HG02870 (cell line): ENCODE results near the gene EPS8L1.
"Not testable (repeated sequence)": the region's sequence is repeated elsewhere in the genome, so short reads cannot be mapped to it uniquely, and the experiment has no call there.

Experiments
- ATAC-seq: cut with Tn5 transposase; IDR thresholded peaks from one replicate; pipeline ENCODE4 v1.9.1; 2021; ENCODE audit warnings: mild to moderate bottlenecking, moderate library complexity; ENCODE audit not compliant: unreplicated experiment

EPS8L1 gene

DNA sequence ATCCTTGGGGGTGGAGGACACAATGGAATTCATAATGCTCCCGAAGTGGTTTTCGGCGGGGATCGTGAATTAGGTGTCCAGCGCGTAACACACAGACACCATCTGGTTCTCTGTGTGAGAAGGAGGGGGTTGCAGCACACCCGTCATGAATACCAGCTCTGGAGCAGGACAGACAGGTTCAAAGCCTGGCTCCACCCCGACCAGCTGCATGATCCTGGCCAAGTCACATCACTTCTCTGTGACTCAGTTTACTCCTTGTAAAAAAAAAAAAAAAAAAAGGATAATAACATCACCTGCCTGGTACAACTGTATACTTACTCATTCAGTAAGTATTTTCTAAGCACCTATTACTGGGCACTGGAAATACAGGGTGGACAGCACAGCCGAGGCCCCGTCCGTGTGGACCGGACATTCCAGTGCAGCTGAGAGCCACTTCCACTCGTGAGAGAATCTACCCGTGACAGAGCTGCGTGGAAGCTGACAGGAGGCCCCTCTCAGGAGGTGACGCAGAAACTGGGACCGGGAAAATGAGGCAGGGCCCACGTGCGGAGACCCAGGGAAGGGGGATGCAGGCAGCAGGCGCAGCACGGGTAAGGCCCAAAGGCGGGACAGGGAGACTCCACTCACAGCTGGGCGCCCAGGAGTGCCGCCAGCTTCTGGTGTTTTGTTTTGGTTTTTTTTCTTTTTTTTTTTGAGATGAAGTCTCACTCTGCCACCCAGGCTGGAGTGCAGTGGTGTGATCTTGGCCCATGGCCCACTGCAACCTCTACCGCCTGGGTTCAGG lies 24.7 kb upstream of the EPS8L1 start:
- no peak for ATAC-seq

DNA sequence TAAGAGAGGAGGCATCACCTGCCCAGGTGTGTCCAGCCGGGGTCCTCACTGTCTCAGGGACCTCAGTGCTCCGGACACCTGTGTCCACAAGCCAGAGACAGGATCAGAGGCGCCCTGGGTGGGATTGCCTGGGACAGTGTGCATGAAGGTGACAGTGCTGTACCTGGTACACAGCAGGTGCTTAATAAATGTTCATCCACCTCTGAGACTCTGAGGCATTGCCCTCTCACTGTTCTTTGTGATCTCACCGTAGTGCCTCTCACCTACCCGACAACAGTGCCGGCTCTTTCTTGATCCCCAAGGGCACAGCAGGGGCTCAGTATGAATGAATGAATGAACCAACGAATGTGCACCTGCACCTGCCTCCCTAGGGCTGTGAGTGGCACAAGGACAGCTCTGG lies 21.9 kb upstream of the EPS8L1 start:
- ATAC-seq, result no peak

DNA sequence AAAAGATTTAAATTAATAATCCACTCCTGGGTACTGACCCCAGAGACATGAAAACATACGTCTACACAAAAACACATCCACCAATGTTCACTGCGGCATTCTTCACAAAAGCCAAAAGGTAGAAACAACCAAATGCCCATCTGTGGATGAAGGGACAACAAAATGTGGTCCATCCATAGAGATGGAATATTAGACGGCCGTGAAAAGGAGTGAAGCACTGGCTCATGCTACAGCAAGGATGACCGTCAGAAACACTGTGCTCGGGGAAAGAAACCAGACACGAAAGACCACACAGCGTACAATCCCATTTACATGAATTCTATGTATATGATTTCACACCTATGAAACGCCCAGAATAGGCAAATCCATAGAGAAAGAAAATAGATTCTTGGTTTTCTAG lies 18.8 kb upstream of the EPS8L1 start:
- ATAC-seq, result no peak

DNA sequence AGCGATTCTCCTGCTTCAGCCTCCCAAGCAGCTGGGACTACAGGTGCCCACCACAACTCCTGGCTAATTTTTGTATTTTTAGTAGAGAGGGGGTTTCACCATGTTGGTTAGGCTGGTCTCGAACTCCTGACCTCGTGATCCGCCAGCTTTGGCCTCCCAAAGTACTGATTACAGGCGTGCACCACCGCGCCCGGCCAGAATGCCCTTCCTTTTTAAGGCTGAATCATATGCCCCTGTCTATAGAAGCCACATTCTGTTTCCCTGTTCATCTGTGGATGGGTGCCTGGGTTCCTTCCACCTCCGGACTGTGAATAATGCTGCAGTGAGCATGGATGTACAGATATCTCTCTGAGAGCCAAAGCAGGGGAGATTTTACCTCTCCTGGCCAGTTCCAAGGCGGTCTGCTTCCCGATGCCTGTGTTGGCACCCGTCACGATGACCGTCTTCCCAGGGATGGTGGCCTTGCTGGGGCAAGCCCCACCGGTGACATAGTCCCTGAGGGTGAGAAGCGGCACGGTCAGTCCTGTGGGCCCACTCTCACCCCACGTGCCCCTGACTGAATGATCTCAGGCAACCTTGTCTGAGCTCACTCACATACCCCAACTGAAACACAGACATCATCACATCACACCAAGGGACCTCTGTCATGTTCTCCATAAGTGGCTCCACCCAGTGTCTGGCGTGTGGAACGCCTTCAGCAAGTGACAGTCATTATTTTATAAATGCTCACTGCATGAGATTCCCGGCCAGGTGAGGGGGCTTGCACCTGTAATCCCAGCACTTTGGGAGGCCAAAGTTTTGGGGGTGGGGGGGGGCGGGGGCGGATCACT lies 16.7 kb upstream of the EPS8L1 start:
- ATAC-seq, result no peak

DNA sequence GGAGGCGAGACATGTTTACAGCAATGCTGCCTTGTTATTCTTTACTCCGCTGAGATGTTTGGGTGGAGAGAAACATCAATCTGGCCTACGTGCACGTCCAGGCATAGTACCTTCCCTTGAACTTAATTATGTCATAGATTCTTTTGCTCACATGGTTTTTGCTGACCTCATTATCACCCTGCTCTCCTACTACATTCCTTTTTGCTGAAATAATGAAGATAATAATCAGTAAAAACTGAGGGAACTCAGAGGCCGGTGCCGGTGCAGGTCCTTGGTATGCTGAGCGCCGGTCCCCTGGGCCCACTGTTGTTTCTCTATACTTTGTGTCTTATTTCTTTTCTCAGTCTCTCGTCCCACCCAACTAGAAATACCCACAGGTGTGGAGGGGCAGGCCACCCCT lies 15.4 kb upstream of the EPS8L1 start:
- ATAC-seq, result not testable (repeated sequence)

DNA sequence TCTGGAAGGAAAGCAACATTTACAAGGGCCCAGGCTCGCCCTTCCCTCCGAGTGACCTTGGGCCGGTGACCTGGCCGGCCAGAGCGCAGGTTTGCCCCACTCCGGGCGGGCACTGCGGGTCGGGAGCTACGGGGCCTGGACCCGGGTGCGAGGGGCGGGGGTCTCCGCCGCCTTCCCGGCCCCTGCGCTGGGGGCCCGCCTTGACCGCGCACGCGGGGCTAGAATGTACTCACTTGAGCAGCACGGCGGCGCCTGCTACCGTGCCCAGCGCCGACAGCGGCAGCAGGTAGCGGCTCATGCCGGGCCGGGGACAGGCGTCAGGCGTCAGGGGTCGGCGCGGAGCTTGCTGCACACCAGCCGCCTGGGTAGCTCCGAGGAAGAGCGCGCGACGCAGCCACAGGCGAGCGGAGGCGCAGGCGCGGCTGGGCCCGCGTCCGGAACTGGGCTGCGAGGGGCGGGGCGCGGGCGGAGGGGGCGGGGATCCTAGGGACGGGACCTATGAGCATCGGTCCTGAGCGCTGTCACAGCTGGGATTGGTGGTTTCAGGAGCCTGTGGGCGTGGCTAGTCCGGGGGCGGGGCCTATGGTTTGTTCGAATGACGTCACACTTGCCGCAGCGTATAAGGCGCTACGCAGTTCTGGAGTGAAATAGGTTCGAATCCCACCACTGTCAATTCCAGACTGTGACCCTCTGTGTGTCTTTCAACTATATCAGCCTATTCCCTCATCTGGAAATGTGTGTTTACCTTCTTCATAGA lies 12.8 kb upstream of the EPS8L1 start, which contains the start of gene RDH13:
Gene RDH13, minus strand, starts transcription at position 414 of the 757 bp plus-strand sequence. Its CDS starts 116 bp downstream, at position 298.
- ATAC-seq, result peak; percentile 88

DNA sequence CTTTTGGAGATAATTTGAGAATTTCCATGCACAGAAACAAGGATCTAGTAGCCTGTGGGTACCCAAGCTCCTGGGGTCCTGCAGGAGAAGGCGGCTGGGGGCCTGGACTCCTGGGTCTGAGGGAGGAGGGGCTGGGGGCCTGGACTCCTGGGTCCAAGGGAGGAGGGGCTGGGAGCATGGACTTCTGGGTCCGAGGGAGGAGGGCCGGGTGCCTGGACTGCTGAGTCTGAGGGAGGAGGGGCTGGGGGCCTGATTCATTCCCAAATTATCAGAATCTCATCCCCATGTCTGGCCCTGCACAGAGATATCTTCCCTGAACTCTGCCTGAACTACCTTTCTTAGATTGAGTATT lies 12.2 kb upstream of the EPS8L1 start:
- ATAC-seq, result no peak

DNA sequence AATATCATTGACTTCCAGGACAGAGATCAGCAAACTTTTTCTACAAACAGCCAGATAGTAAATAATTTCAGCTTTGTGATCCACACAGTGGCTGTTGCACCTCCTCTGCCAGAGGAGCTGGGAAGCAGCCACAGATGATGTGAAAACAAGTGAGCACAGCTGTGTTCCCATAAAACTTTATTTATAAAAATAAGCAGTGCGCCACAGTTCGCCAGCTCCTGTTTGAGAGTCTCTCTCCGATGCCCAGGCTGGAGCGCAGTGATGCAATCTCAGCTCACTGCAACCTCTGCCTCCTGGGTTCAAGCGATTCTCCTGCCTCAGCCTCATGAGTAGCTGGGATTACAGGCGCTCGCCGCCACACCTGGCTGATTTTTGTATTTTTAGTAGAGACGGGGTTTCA lies 10.2 kb upstream of the EPS8L1 start:
- ATAC-seq, result not testable (repeated sequence)

DNA sequence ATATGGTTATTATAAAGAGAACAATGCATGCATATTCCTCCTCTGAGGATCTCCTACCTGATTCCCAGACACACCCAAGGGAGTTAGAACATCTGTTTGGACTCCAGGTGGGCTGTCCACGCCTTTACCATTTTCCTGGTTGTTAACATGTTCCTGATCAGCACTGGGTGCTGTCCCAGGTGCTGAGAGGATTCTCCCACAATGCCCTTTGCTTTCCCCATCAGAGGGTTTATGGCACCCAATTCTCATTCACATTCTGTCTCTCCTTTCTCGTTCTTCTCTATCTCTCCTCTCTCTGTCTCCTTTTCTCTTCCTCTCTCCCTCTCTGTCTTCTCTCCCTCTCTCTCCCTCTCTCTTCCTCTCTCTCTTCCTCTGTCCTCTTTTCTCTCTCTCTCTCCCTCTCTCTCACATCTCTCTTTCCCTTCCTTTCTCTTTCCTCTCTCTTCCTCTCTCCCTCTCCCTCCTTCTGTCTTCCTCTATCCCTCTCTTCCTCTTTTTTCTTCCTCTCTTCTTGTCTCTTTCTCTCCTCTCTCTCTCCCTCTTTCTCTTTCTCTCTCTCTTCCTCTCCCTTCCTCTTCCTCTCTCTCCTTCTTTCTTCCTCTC lies 9.5 kb upstream of the EPS8L1 start:
- ATAC-seq, result no peak

DNA sequence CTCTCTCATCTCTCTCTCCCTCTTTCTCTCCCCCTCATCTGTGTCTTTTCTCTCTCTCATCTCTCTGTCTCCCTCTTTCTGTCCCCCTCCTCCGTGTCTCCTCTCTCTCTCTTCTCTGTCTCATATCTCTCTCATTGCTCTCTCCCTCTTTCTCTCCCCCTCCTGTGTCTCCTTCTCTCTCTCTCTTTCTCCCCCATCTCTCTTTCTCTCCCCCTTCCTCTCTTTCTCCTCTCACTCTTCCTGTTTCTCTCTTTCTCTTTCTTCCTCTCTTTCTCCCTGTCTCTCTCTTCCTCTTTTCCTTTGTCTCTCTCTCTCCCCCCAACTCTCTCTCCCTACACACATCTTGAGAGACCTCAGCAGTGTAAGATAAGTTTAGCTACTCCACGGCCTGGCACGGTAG lies 7.8 kb upstream of the EPS8L1 start:
- ATAC-seq, result no peak

DNA sequence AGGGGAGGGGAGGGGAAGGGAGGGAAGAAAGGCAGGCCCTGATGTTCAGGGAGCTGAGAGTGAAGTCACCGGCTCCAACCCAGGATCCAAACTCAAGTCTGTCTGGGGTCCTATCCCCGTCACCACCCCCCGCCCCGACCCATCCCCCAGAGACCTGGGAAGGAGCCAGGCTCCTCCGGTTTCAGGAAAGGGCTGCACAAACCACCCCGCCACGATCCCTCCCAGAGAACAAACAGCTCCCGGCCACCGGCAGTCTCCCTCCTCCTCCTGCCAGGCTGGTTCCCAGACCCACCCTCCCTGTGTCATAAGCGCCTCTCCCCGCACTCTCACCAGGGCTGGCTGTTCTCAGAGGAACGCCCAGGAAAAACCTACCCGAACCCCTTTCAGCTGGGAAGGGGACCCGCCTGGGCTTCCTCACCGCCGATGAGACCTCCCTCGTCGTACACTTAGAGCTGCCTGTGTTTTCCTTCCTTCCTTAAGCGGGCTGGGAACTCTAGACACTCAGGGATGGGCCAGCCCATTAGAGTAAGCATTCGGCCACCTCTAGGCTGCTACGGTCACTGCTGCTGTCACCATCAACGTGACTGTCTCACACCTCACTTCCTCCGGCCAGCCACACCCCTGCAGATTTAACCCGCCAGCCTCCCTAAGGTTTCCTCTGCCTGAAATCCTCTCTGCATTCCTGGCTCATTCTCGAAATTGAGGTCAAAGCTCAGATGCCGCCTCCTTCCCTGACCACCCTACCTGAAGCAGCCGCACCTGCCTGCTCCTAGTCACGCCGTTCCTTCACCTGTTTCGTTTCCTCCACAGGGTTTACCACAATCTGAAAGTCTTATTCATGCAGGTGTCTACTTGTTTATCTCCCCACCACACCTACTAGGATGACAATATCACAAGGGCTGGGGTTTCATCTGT lies 6.5 kb upstream of the EPS8L1 start:
- no peak for ATAC-seq

DNA sequence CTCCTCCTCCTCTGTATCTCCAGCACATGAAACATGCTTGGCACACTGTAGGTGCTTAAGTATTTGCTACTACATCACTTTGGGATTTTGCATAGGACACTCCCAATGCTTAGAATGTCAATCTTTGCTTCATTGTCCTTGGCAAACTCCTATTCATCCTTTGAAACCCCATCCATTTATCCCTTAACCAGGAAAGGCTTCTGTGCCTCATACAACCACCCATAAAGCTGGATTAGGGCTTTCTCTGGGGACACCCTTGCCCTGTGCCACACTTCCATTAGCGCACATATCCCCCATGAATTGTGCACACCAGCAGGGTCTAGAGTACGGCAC lies 5.8 kb upstream of the EPS8L1 start:
- ATAC-seq, result no peak

DNA sequence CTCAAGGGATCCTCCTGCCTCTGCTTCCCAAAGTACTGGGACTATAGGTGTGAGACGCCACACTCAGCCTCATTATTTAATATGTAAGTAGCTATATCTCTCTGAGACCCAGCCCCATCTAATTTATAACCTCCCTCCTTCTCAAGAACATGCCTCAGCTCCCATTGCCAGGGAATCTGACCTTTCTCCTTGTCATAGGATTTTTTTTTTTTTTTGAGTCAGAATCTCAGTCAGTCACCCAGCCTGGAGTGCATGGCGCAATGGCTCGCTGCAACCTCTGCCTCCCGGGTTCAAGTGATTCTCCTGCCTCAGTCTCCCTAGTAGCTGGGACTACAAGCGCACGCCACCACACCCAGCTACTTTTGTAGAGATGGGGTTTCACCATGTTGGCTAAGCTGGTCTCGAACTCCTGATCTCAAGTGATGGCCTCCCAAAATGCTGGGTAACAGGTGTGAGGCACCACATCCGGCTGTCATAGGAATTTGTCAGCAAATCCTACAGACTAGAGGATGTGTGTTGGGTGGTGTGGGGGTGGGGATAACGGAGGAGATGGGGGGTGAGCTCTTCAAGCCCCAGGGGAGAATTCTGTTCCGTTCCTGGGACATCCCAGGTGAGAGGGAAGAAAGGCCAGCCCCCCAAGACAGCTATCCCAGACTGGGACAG lies 5.1 kb upstream of the EPS8L1 start:
- no peak for ATAC-seq

DNA sequence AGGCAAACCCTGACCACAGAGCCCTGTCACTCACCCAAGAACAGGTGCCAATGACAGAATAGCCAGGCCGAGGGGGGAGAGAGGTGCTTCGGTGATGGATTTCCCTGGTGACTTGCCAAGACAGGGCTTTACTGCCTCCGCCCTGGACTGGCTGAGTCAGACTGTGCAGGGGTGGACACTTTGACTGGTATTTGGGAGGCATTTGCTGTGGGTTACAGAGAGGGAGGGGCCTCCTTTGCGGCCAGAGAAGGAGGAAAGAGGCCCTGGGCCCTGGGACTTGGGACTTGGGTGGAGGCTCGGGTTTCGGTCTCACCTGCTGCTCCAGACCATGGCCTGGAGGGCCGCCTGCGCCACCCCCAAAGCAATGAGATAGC lies 4.6 kb upstream of the EPS8L1 start:
- no peak for ATAC-seq

DNA sequence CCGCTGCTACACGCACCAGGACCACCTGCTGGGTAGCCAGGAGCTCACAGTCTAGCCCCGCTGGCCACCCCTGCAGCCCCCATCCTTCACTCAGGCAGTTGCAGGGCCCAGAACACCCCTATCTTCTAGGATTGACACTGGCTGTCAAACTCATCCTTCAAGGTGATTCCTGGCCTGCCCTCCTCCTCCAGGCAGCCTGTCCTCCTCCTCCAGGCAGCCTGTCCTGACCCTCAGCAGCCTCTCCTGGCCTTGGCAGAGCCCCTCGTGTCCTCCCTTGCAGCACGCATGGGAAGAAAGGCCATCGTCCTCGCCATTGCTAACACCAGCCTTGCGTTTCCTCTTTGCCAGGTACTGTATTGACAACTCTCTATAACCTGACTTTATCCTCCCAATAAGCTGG lies 3.8 kb upstream of the EPS8L1 start:
- ATAC-seq, result no peak

DNA sequence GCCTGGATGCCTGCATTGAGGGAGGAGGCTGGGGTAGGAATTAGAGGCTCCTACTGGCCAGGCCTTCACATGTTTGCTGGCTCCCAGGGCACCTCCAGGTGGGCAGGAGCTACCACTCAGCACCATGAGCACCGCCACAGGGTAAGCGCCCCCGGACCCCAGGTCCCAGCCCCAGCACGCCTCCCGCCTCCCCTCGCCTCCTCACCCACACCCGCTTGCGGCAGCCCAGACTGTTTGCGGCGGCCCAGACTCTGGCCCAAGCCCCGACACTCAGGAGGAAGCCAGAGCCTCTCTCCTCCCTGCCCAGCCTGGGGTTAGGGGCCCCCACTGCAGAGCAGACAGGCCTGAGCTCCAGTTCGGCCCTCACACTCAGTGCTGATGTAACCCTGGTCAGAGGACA lies 652 bp downstream of the EPS8L1 start:
- ATAC-seq, result no peak

DNA sequence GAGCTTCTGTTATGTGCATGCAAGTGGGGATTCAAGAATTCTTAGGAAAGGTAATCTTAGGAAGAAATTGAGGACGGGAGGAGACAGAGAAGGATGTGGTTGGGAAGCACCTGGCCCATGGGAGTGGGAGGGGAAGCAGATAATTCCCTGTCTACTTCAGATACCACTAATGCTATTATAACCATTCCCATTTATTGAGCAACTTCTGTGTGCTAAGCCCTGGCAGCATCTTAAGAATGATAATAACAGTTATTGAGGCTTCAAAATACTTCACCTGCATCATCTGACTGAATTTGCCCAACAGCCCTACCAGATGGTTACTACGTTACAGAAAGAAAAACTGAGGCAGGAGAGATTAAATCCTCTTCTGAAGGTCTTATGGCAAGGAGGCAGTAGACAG lies 1.4 kb downstream of the EPS8L1 start:
- no peak for ATAC-seq

DNA sequence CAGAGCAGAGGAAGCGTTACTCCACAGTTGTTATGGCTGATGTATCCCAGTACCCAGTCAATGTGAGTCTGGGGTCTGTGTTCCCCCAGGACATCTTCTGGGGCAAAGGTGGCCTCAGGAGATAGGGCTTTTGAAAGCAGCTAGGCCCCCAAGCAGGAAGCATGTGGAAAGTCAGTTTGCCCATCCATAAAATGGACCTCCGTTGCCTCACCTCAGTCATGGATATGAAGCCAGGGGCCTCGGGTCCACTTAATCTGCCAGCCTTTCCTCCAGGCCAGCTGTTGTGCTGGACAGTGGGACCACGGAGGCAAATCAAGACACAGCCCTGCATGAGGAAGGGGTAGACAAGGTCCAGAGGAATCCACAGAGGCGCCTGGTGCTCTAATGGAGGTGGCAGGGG lies 3.3 kb downstream of the EPS8L1 start:
- ATAC-seq, result no peak

DNA sequence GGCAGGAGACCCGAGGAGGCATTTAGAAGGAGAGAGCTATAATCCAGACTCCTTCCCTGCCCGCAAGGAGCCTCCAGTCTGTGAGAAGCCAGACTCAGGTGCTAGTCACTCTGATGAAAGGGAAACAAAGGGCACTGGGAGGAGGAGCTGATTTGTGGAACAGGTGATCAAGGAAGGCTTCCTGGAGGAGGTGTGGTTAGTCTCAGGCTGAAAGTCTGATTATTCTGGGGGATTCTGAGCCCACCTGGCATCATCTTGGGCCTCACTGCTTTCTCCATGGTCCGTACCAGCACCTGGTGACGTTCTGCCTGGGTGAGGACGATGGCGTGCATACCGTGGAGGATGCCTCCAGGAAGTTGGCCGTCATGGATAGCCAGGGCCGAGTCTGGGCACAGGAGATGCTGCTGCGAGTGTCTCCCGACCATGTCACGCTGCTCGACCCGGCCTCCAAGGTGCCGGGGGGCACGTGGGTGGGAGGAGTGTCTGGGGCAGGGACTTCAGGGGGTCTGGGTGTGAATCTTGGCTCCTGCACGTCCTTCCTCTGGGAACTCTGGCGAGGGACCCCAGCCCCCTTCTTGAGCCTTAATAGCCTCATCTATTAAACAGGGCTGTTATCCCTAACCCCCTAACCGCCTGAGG lies 3.9 kb downstream of the EPS8L1 start:
- ATAC-seq, result no peak
